GM19467 (cell line): ENCODE data around the gene SUGCT.
A peak's percentile ranks its signal among the peaks of the same experiment; 100 is the strongest.
"Not testable (repeated sequence)": the region's sequence is repeated elsewhere in the genome, so short reads cannot be mapped to it uniquely, and the experiment has no call there.

Source experiments
- ATAC-seq: cut with Tn5 transposase; IDR thresholded peaks from one replicate; pipeline ENCODE4 v1.9.1; 2021; ENCODE audit warnings: mild to moderate bottlenecking, moderate library complexity; ENCODE audit not compliant: unreplicated experiment

SUGCT gene

GRCh38 chr7:40134428-40135316, at the start of gene SUGCT, which contains the start of gene MPLKIP:
SUGCT (plus strand) TSS chr7:40135005.
MPLKIP (minus strand) TSS chr7:40134622; CDS start chr7:40134567, 55 bp downstream.
- ATAC-seq = peak; percentile 84

GRCh38 chr7:40092182-40092581, 42.6 kb upstream of the SUGCT start:
- ATAC-seq = no peak

DNA sequence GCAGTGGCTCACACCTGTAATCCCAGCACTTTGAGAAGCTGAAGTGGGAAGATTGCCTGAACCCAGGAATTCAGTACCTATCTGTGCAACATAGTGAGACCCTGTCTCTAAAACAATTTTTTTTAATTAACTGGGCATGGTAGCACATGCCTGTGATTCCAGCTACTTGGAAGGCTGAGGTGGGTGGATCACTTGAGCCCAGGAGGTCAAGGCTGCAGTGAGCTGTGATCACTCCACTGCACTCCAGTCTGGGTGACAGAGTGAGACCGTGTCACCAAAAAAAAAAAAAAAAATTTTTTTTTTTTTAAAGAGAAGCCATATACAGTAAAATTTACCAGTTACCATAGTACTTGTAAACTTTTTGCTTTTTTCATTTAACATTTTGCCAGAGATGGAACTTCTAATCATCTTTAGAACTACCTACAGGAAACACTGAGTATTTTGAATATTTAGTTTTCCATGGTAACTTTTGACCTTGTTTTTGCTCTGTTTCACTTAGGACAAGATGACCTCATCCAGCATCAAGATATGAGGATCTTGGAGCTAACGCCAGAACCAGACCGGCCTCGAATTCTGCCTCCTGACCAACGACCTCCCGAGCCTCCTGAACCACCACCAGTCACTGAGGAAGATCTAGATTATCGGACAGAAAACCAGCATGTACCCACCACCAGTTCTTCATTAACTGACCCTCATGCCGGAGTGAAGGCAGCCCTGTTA, 41.0 kb upstream of the SUGCT start:
- ATAC-seq = no peak

DNA sequence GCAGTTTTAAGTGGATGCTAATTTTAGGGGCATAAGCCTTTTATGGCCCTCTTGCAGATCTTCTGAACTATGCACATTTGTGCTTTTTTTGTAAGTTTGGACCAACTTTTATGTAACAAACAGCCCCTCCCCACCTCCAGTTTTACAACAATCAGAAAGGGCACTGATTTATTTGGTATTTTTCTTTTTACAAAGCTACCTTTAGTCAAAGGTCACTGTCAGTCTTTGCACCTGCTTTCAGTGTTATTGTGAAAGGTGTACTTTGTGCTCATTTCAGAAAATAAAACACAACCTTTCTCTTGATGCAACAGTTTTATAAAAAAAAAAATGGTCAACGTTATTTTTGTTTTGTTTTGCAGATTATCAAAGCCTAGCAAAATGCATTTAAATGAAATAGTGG, 39.6 kb upstream of the SUGCT start:
- ATAC-seq = no peak

GRCh38 chr7:40095695-40096327, 39.0 kb upstream of the SUGCT start:
- no peak for ATAC-seq

DNA sequence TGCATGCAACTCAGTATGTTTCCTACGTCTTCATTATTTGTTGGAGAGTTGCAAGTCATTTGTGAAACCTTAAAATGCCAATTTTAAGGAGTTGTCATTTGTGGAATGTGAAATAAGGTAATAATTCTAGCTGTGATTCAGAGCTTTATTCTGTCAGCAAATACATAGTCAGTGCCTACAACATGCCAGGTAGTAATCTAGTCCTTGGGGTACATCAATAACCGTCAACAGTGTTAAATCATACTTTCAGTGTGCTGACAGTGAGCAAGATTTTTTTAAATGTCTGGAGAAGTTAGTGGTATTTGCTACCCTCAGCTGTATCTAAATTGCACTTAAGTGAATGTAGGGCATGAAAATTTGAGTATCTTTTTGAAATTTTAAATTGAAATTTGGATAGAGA, 37.1 kb upstream of the SUGCT start:
- ATAC-seq = no peak

DNA sequence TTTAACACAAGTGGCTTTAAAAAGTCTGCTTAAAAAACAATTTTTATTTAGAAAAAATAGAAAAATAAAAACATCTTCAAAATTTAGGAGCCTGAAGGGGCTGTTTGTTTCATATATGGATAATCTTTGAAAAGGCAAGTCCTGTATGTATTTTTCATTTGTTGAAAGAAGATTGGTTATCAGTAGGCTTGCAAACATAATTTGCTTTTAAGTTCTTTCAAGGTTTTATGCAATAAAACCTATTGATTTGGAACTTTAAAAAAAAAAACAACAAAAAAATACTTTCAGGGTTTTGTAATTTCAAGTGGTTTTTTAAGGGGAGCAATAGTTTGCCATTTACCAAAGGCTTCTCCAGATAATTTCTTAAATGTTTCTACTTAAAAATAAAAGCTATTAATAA, 36.0 kb upstream of the SUGCT start:
- no peak for ATAC-seq

DNA sequence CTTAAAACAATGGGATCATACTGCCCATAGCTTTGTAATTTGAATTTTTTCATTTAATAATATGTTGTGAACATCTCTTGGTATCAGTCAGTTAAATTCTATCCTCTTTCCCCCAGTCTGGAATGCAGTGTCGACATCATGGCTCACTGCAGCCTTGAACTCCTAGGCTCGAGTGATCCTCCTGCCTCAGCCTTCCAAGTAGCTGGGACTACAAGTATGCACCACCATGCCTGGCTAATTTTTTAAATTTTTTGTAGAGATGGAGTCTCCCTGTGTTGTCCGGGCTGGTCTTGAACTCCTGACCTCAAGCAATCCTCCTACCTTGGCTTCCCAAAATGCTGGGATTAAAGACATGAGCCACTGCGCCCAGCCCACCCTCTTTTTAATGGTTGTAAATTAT, 35.0 kb upstream of the SUGCT start:
- no peak for ATAC-seq

DNA sequence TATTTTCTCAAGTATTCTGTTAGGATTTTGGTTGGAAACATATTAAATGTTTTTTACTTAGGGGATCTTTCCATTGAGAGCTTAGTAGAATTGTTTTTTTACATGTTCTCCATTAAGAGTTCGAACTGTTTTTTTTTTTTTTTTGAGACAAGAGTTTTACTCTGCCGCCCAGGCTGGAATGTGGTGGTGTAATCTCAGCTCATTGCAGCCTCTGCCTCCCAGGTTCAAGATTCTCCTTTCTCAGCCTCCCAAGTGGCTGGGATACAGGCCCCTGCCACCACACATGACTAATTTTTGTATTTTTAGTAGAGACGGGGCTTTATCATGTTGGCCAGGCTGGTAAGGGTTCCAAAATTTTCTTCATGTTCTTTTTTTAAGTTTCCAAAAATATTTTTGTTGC, 33.6 kb upstream of the SUGCT start:
- ATAC-seq = no peak

DNA sequence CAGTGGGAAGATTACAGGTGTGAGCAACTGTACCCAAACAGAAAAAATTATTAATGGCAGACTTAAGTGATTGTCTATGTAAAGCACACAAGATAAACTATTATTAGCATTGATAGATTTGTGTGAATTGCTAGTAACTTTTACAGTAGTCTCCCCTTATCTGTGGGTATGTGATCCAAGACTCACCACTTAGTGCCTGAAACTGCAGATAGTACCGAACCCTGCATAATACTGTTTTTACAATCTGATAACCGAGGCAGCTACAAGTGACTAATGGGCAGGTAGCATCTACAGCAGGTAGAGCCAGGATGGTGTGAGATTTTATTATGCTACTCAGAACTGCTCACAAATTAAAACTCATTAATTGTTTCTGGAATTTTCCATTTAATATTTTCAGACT, 31.9 kb upstream of the SUGCT start:
- no peak for ATAC-seq

DNA sequence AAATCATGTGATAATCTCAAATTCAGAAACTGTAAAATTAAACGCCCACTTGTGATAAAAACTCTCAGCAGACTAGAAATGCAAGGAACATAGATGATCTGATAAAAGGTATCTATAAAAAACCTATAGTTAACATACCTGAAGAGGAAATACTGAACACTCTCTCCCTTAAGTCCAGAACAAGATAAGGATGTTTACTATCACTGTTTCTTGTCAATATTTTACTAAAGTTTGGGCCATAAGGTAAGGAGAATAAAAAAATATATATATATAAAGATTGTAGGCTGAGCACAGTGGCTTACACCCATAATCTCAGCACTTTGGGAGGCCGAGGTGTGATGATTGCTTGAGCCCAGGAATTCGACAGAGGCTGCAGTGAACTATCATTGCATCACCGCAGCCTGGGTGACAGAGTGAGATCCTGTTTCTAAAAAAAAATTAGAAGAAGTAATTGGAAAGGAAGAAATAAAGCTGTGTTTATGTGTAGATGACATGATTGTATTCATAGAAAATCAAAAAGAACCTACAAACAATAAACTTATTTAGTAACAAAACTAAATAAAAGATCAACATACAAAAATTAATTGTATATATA, 28.8 kb upstream of the SUGCT start:
- no peak for ATAC-seq

DNA sequence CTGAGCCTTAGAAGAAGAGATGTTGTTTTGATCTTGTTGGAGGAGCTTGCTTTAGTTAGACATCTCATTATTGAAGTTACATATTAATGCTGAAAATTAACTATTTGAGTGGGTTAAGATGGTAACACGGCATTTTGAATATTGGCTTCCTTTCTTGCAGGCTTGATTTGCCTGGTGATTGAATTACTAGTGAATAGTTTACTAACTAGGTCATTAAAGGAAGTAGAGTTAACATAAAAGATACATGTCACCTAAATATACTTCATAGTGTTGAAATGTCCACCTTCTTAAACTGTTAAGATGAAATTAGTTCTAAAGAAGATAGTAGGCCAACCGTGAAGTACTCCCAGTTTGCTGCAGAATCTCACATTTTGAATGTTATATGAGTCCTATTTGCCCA, 18.9 kb upstream of the SUGCT start:
- ATAC-seq = no peak

DNA sequence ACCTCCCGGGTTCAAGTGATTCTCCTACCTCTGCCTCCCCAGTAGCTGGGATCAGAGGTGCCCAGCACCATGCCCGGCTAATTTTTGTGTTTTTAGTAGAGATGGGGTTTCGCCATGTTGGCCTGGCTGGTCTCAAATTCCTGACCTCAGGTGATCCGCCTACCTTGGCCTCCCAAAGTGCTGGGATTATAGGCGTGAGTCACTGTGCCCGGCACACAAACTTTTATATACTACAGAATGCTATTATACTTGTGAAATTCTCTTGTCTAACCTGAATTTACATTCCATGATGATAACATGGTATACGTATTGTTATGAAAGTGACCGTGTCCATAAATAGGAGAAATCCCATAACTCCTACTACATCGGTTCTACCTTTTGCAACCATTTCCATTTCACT, 17.6 kb upstream of the SUGCT start:
- ATAC-seq = not testable (repeated sequence)

- not testable (repeated sequence) for ATAC-seq
Observed at GRCh38 chr7:40118201-40118600, 16.6 kb upstream of the SUGCT start.

DNA sequence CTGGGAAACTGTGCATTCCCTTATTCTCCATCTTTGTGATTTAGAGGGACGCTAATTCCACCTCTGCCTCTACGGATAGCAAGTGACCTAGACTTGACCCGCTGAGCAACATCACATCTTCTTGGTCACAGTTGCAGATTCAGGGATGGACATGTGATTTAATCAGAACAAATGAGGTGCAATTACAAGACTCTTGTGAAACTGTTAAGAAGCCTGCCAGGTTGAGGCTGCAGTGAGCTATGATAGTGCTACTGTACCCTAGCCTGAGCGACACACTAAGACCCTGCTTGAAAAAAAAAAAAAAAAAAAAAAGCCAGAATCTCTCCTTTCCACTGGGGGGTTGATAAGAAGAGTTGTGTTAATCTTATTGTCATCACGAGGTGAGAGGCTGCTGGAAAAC, 14.8 kb upstream of the SUGCT start:
- no peak for ATAC-seq

DNA sequence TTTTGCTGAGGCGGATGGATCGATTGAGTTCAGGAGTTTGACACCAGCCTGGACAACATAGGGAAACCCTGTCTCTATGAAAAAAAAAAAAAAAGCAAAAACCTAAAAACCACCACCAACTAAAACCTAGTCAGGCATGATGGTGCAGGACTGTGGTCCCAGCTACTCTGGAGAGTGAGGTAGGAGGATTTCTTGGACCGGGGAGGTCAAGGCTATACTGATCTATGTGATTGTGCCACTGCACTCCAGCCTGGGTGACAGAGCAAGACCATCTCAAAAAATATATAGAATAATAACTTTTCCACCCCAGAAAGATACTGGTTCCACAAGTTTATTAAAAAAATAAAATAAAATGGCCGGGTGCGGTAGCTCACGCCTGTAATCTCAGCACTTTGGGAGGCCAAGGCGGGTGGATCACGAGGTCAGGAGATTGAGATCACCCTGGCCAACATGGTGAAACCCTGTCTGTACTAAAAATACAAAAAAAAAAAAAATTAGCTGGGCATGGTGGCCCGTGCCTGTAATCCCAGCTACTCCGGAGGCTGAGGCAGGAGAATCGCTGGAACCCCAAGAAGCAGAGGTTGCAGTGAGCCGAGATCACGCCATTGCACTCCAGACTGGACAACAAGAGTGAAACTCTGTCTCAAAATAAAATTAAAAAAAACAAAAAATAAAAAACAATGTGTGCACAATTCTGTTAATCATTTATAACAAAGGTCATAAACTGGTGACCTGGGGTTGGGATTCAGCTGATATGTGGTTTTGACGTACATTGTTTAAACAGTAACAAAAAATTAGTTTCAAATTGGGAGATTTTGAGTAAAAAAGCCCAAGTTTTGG, 12.5 kb upstream of the SUGCT start:
- not testable (repeated sequence) for ATAC-seq

GRCh38 chr7:40122940-40123254, 11.9 kb upstream of the SUGCT start:
- no peak for ATAC-seq

- peak; percentile 42 for ATAC-seq
Observed at GRCh38 chr7:40133561-40134427, 1.0 kb upstream of the SUGCT start.

DNA sequence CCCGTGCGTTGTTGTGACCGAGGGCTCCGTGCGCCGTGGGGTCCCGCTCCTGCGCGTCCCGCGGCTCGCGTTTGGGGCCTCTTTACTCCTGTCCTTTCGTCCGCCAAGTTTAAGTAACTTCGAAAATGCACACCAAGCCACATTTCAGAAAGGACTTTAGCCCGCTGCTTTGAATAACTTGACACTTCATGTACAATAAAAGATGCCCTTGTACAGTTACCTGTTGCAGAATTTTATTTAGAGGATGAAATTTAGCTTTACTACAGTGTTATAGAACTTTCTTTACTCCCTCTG, 459 bp downstream of the SUGCT start:
- no peak for ATAC-seq

- no peak for ATAC-seq
Observed at GRCh38 chr7:40137563-40137962, 2.8 kb downstream of the SUGCT start.
